ENCODE results near the gene FXYD6.

GRCh38 chr11:117923773-117924172 is 47.3 kb upstream of the FXYD6 start:
- TF ChIP-seq CTCF (IDR thresholded peaks at IDR 0.05; ENCODE audit: low read depth, low read length): no peak
- no peak for TF ChIP-seq POLR2A (IDR thresholded peaks at IDR 0.05; ENCODE audit: extremely low read depth, insufficient read length)

Data from NB4 (cell line).